ENCODE data around the gene CCDC60.

The CCDC60 gene

DNA sequence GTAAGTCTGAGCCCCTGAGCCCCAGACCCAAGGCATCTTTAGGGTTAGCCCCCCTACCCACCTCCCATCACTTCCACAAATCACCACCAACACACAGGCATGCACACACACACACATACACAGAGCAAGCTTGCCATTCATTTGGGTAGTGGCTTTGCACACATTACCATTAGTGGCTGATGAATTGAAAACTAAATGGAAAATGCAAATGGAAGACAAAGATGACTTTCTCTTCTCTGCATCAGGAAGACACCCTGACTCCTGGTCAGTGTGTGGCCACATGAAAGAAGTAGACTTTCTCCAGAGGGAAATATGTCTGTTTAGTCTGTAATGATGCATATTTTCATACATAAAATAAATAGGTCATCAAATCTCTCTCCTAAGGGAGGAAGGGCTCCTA is 55.2 kb downstream of the CCDC60 start:
- DNase-seq (ENCODE audit: low read depth), result no peak

- DNase-seq (ENCODE audit: low read depth), result no peak
Observed at GRCh38 chr12:119391673-119392072, 57.1 kb downstream of the CCDC60 start.

DNA sequence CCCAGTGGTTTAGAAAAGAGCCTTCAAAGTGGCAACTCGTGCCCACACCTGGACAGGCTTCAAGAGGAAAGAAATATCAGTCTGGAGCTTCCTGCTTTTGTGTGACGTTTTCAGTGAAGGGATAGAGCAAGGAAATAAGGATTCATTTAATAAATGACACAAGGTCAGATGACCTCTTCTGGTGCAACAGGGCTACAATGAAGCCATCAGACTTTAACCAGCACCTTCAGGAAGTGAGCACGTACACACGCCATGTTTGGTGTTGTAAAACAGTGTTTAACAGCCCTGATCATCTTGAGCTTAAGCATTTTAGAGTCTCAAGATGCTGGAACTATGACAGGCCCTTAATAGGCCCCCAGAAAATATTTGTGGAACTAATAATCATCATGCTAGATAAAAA is 59.1 kb downstream of the CCDC60 start:
- no peak for DNase-seq (ENCODE audit: low read depth)

DNA sequence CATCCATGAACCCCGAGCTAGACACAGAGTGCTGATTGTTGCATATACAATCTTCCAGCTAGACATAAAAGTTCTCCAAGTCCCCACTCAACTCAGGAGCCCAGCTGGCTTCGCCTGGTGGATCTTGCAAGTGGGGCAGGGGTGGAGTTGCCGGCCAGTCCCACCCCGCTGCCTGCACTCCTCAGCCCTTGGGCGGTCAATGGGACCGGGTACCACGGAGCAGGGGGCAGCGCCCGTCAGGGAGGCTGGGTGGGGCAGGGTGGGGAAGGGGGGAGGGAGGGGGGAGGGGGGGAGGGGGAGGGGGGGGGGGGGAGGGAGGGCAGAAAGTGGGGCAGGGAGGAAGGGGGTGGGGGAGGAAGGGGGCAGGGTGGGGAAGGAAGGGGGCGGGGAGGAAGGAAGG is 63.0 kb downstream of the CCDC60 start:
- DNase-seq (ENCODE audit: low read depth), result no peak

DNA sequence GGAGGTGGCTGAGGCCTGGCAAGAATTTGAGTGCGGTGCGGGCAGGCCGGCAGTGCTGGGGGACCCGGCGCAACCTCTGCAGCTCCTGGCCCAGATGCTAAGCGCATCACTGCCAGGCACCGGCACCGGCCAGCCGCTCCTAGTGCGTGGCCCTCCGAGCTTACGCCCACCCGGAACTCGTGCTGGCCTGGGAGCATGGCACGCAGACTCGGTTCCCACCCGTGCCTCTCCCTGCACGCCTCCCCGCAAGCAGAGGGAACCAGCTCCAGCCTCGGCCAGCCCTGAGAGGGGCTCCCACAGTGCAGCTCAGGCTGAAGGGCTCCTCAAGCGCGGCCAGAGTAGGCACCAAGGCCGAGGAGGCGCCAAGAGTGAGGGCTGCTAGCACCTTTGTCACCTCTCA is 63.7 kb downstream of the CCDC60 start:
- no peak for DNase-seq (ENCODE audit: low read depth)

DNA sequence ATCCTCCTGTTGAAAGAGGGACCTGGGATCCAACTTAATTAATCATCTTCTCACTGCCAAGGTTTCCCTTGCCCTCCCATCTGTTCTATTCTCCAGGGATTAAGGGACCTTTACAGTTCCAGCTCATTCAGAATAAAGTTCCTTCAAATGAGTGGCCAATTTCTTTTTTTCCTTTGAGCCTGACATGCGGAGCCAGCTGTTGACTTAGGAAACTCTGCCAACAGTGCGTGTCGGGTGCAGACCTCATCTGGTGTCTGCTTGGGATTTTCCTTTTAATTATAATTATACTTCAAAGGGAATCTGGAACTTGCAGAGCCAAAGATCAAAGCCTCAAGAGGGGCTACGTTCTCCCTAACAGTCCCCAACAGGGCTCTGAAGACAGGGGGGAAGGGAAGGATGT is 64.8 kb downstream of the CCDC60 start:
- no peak for DNase-seq (ENCODE audit: low read depth)

DNA sequence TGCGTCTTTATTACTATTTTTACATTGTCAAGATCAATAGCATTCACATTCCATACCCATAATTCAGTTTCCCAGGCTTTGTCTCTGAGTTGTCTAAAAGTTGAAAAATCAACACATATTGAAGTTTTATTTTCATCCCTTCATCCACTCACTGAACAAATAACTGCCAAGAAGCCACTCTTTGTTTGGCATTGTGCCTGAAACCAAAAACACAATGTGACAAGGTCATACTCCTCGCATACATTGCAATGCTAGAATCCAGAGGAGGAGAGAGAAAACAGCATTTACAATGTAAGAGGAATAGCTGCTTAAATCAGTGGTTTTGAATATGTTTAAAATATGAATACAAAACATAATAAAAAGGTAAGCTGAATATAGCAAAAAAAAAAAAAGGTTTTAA is 71.8 kb downstream of the CCDC60 start:
- DNase-seq (ENCODE audit: low read depth), result no peak

- no peak for DNase-seq (ENCODE audit: low read depth)
Observed at GRCh38 chr12:119406811-119407210, 72.3 kb downstream of the CCDC60 start.

DNA sequence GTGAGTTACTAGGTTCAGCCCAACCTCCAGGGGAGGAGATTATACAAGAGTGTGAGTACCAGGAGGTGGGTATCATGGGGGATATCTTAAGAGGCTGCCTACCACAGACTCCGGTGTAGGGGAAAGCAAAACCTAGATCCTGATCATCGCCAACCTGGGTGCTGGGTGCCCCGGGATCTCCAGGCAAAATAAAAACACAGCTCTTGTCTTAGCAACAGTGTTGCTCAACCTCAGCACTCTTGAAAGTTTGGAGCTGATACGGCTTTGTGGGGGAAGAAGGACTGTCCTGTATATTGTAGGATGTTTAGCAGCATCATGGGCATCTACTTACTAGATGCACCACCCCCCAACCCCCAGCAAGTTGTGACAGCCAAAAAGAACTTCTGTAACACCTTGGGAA is 74.5 kb downstream of the CCDC60 start:
- DNase-seq (ENCODE audit: low read depth), result no peak

DNA sequence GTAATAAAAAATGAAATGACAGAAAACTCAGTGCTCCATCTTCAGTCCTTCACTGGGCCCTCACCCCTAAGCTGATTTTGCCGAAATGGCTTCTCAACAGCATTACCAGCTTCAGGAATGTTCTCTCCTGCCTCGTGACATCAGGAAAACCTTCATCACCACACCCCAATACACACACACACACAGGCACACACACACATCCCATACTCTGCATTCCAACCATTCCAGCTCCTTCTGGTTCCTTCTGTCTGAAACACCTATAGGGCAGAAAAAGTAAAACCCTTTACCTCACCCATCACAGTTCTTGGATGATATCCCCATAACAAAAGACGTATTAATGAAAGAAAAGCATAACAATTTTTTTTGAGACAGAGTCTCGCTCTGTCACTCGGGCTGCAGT is 75.9 kb downstream of the CCDC60 start:
- no peak for DNase-seq (ENCODE audit: low read depth)

- no peak for DNase-seq (ENCODE audit: low read depth)
Observed at GRCh38 chr12:119412306-119412705, 77.8 kb downstream of the CCDC60 start.

DNA sequence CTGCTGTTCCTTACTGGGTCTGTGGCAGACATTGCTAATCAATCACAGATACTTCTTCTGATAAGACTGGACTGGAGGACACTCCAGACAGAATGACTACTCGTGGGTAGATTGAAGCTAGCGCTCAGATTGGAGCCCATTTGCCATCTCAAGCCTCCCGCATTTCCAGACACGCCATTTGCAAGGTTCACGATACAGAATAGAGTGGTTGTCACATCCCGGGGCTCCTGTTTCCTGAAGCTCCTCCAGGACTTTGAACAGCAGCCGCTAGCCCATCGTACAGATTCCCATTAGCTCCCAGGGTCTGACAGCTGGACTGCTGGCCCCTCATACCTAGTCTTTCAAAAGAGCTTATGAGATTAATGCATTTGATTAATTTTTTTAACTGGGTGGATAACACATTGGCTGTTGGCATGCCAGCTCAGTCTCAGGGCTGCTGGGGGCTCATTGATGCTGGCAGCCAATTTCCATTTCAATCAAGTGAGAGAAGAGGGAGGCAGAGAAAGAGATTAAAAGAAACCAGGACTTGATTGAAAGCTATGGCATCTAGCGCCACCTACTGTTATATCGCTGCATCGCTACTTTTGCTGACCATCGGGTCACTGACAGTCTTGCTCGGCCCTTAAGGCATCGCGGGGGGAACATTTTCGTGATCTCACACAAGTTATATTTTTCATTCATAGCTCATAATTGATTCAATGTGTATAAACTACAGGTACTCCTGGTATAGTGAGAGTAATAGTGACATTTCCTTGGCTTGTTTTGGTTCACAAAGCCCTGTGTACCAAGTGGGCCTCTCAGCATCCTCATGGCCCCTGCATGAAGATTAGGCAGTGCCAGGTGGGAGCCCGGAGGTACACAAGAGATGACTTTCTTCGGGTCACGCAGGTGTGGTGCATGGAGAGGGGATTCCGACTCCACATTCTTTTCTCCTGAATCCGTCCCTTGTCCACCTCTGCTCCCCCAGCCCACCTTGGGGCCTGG is 78.6 kb downstream of the CCDC60 start:
- peak; percentile 0 for DNase-seq (ENCODE audit: low read depth)

DNA sequence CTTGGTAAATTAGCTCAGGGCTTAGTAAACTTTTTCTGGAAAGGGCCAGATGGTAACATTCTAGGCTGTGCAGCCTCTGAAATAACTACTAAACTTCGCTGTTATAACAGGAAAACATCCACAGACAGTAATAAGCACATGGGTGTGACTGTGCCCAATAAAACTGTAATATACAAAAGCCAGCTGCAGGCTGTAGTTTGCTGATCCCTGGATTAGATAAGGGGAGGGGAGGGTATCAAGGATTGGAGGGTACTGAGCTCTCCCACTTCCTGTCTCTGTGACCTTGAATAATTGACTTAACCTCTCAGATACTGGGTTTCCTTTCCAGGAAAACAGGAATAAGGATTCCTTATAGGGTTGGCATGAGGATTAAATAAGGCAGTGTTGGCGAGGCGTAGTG is 81.2 kb downstream of the CCDC60 start:
- DNase-seq (ENCODE audit: low read depth), result no peak

- DNase-seq (ENCODE audit: low read depth), result no peak
Observed at GRCh38 chr12:119417440-119417839, 82.9 kb downstream of the CCDC60 start.

- DNase-seq (ENCODE audit: low read depth), result no peak
Observed at GRCh38 chr12:119419381-119419780, 84.9 kb downstream of the CCDC60 start.

GRCh38 chr12:119423285-119423684 is 88.8 kb downstream of the CCDC60 start:
- DNase-seq (ENCODE audit: low read depth), result no peak

- DNase-seq (ENCODE audit: low read depth), result no peak
Observed at GRCh38 chr12:119425623-119426022, 91.1 kb downstream of the CCDC60 start.

GRCh38 chr12:119431151-119431550 is 96.6 kb downstream of the CCDC60 start:
- no peak for DNase-seq (ENCODE audit: low read depth)

DNA sequence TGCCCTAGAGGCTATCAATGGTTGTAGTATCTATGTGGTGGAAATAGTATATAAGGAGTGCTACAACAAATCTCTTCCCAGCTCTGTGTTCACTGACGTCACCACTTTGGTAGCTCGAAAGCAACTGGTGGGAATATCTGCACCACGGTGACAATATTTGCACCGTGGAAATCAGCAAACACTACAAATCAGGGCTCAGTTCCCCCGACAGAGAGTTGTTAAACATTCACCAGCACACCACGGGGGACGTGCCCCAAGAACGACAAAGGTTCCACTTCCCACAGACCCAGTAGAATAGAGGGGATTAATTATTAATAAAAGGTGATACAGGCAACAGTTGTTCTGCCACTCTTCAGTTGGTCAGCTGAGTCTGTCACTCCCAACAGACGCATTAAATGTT is 98.4 kb downstream of the CCDC60 start:
- no peak for DNase-seq (ENCODE audit: low read depth)

GRCh38 chr12:119440803-119441360 is 106.4 kb downstream of the CCDC60 start:
- DNase-seq (ENCODE audit: low read depth), result no peak

DNA sequence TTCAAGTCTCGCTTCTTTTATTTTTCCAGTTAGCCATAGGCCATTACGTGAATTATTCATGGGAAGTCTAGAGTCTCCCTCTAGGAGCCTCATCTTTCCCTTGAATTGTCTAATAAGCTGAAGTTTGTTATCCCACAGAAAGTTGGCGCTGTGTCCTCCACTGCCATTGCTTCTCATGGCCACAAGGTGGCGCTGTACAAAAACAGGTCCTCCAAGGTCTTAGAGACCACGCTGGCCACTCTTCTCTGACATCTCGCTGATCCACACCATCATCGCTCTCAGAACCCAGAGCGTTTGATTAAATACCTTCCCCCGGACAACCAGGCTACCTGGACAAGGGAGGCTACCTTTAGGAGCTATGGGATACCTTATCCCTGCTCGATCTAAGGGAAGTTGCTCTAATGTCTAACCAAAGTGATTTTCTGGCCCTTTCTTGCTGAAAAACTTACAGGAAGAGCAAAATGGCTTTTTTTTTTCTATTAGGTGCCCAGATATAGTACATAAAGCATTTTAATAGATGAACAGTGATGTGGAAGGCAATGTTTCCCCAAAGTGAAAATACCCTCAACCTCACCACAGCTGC is 110.0 kb downstream of the CCDC60 start:
- DNase-seq (ENCODE audit: low read depth), result peak; percentile 2

DNA sequence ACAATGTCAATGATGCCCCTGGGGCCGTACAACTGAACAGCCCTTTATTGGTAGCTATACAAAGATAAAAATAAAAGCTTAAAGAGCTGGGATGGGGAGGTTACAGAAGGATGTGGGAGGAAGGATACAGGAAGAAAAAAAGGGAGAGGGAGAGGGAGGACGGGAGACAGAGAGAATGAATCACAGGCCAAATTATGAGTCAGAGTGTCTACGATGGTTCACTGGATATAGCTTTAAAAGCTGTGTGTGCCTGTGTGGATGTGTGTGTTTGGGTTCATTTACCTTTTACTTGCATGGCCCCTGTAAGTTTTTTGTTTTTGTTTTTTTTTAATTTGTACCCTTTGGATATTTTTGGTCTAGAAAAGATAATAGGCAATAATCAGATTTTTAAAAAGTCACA is 111.9 kb downstream of the CCDC60 start:
- no peak for DNase-seq (ENCODE audit: low read depth)

DNA sequence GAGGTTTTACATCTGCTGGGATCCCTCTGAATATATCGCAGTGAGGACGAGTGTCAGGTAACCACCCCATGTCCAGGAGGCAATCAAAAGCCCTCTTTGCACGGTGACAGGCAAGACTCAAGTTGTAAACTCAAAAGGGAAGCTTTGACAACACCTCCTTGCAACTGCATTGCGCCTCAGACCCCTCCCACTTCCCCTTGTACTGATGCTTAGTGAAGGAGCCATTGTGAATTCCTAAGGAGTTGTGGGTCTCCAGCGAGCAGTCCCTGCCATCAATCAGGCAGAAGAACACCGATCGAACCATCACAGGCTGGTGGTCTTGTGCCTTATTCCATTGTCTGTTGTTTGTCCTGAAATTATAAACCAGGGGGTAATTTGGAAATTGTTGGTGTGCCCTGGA is 112.6 kb downstream of the CCDC60 start:
- DNase-seq (ENCODE audit: low read depth), result no peak
